ENCODE measurements around the gene SCUBE1. TPM values are rescaled to one million over a fixed set of nuclear protein-coding genes. Genes with fewer than 3 reads are reported as not detected.

SCUBE1 gene
- total RNA-seq, 1 donor from 2014 or later = not detected

DNA sequence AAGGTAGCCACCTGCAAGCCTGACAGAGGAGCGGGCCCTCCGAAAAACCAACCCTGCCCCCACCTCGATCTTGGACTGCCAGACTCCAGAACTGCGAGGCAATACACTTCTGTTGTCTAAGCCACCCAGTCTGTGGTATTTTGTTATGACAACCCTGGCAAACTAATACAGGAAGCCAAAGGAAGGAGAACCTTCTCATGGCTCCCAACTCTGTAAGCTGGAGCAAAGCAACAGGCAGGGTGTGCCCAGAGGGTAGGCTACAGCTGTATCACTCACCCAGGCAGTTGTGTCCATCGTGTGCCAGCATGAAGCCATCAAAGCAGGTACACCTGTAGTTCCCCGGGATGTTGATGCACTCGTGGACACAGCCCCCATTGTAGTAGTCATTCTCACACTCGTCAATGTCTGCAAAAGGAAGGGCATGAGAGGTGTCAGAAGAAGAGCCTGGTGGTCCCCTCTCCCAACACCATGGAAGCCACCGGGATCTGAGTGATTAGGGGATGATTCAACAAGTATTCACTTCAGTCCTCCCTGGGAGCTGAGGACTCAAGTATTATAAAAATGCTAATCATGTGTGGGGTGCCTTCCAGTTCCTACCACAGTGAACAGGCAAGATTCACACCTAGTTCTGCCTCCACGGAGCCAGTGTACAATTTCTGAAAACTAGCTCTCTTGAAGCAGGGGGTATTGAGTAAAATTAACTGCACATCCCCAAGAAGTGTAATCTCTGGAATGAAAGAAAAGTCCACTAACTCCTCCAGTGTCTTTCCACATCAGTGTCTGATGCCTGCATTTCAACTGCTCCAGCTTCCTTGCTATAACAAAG, 23.3 kb downstream of the SCUBE1 start:
- H3K4me3 ChIP-seq (ENCODE audit: low read depth, low read length) = no peak overlapping the region
- TF ChIP-seq, protein P1, sequence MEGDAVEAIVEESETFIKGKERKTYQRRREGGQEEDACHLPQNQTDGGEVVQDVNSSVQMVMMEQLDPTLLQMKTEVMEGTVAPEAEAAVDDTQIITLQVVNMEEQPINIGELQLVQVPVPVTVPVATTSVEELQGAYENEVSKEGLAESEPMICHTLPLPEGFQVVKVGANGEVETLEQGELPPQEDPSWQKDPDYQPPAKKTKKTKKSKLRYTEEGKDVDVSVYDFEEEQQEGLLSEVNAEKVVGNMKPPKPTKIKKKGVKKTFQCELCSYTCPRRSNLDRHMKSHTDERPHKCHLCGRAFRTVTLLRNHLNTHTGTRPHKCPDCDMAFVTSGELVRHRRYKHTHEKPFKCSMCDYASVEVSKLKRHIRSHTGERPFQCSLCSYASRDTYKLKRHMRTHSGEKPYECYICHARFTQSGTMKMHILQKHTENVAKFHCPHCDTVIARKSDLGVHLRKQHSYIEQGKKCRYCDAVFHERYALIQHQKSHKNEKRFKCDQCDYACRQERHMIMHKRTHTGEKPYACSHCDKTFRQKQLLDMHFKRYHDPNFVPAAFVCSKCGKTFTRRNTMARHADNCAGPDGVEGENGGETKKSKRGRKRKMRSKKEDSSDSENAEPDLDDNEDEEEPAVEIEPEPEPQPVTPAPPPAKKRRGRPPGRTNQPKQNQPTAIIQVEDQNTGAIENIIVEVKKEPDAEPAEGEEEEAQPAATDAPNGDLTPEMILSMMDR (conservative IDR thresholded peaks at IDR 0.05; ENCODE audit: low read depth, low read length) = no peak
- DNase-seq (ENCODE audit: low read depth) = no peak

GRCh38 chr22:43317239-43317638, 25.9 kb downstream of the SCUBE1 start:
- TF ChIP-seq, protein P1 (conservative IDR thresholded peaks at IDR 0.05; ENCODE audit: low read depth, low read length) = no peak
- no peak for DNase-seq (ENCODE audit: low read depth)
- H3K4me3 ChIP-seq (ENCODE audit: low read depth, low read length) = no peak overlapping the region

DNA sequence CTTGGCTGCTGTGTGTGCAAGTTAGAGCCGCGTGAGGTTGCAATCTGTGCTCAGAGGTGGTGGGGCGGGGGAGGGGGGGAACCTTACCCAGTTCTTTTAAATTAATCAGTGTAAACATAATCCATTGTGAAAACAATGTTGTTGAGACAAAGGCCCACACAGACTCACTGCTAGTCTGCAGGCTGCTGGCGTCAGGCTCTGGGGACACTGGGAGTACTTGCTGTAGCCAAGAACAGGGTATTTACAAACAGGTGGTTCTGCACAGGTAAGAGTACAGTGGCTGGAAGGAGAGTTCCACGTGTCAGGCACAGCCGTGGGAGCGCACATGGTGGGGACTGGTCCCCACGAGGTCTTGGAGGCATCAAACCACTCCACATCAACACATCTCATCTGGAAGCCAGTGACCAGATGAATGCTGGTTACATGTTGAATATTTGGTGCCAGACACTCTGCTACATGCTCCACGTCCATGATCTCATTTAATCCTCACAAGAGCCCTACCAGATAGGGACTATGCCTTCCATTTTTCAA, 27.4 kb downstream of the SCUBE1 start:
- H3K4me3 ChIP-seq (ENCODE audit: low read depth, low read length) = no peak overlapping the region
- no peak for DNase-seq (ENCODE audit: low read depth)
- TF ChIP-seq, protein P1 (conservative IDR thresholded peaks at IDR 0.05; ENCODE audit: low read depth, low read length) = no peak

DNA sequence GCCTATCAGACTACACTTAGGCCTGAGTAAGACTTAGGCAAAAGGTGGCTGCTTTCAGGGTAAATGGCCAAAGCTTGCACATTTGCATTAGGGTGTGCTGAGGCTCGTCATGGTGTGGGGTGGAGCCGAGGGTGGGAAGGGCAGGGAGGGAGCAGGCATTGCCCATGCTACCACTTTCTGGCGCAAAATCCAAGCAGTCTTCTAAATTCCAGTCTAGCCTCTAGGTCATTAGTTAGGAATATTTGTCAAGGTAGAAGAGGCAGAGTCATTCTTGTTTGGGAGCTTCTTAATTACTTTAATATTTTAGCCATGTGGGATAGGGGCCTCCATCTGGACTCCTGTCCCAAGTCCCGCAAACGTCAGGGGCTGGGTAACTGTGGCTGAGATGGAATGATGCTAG, 28.6 kb downstream of the SCUBE1 start:
- H3K4me3 ChIP-seq (ENCODE audit: low read depth, low read length) = no peak overlapping the region
- TF ChIP-seq, protein P1 (conservative IDR thresholded peaks at IDR 0.05; ENCODE audit: low read depth, low read length) = no peak
- DNase-seq (ENCODE audit: low read depth) = no peak

GRCh38 chr22:43313890-43314474, 29.2 kb downstream of the SCUBE1 start:
- DNase-seq (ENCODE audit: low read depth) = no peak
- TF ChIP-seq, protein P1 (conservative IDR thresholded peaks at IDR 0.05; ENCODE audit: low read depth, low read length) = no peak
- H3K4me3 ChIP-seq (ENCODE audit: low read depth, low read length) = no peak overlapping the region

GRCh38 chr22:43313244-43313889, 29.8 kb downstream of the SCUBE1 start:
- TF ChIP-seq, protein P1 (conservative IDR thresholded peaks at IDR 0.05; ENCODE audit: low read depth, low read length) = no peak

More at GRCh38 chr22:43313244-43313889, 29.8 kb downstream of the SCUBE1 start:
- no peak overlapping the region for H3K4me3 ChIP-seq (ENCODE audit: low read depth, low read length)
- DNase-seq (ENCODE audit: low read depth) = no peak

All from epithelial cell of proximal tubule (primary cell).